Measurements from ENCODE around the gene MFSD2B.

The MFSD2B gene

DNA sequence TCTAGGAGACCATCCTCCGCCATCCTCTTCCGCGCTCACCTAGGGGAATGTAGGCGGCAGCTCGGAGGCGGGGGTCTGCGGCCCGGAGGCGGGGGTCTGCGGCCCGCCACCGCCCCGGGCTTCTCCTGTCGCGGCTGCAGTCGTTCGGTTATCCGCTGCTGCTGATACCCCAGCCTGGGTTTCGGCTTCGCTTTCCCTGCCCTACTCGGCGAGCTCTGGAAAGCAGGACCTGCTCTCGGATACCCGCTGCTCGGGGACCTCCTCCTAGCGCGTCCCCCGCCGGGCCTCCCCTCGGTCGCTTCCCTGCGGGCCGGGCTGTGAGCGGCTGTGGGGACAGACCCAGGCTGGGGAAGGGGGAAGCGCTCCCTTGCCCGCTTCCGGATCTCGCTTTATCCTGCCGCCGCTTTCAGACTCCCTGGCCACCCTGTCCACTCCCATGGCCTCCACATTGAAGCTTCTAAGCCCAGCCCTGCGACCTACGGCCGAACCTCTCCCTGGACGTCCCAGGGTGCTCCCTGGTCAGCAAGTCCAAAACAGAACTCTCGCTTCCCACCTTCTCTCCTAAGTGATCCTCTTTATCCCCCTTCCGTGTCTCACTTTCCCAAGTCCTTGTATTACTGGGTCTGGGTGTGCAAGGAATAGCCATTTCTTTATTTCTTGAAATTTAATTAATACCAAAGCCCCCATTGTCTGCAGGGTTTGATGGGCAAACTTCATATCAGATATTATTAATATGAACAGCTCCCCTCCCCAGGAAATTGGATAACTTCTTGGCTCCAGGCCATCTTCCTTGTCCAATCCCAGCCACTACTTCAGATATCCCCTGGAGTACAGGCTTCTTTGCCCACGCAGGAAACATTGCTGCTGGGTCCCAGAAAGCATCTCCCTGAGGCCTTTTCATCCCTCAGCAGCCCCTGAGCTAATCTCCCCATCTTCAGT is 40.4 kb downstream of the MFSD2B start:
- no peak for DNase-seq (ENCODE audit: low read depth in 2 of 2)

DNA sequence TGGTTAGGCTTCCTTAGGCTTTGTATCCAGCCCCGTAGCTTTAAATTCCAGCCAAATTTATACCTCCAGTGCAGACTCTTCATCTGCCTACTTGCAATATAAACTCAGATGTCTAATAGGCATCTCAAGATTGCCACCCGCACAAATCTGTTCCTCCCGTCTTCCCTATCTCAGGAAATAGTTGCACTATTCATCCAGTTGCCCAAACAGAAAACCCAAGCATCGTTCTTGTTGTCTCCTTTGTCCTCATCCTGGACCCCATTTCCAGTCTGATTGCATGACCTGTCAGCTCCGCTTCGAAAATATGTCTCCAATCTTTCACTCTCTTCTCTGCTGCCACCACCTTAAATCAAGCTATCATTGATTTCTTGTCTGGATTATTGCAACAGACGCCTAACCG is 41.9 kb downstream of the MFSD2B start:
- no peak for DNase-seq (ENCODE audit: low read depth in 2 of 2)

DNA sequence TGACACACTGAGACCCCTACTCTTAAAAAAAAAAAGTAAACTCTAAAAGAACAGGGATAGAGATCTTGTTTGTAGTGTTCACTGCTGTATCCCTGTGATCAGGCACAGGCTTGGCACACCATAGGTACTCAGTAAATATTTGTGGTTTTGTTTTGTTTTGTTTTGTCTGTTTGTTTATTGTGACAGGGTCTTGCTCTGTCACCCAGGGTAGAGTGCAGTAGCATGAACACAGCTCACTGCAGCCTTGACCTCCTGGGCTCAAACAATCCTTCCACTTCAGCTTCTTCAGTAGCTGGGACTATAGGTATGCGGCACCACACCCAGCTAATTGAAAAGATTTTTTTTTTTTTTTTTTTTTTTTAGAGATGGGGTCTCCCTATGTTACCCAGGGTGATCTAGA is 43.1 kb downstream of the MFSD2B start:
- no peak for DNase-seq (ENCODE audit: low read depth in 2 of 2)

DNA sequence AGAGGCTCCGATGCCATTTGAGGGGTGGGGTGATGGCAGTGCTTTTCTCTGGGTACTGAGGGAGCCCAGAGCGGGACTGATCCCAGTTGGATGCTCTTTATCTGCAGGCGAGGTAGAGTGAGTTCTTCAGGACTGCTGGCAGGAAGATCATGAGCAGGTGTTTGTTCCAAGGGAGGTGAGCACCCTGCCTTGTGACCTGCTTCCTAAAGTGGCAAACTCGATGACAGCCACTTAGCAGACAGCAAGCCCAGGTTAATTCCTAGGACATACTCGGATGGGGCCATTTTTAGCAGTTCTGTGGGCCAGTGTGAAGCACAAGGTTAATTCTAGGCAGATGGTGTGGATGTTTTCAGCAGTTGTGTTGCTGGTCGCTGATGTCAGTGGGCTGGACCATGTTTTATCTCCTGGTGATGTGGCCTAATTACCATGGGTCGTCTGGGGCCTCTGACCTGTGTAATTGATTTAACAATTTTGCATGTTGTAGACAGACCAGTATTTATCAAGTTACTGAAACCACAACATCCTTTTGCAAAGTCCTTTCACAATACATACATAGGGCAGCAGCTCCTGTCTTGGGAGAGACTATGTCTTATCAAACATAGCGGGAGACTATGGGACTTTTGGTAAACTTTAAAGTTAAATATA is 44.6 kb downstream of the MFSD2B start:
- DNase-seq (ENCODE audit: low read depth in 2 of 2), result no peak

DNA sequence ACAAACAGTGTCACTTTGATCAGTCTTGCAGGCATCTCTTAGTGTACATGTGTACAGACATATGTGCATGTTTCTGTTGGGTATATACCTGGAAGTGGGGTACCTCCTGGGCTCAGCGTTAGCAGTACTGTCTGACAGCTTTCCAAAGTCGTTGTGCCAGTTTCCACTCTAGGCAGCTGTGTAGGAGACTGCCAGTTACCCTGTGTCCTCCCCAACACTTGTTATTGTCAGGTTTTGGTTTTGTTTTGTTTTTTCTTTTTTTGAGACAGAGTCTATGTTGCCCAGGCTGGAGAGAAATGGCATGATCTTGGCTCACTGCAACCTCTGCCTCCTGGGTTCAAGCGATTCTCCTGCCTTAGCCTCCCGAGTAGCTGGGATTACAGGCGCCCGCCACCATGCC is 45.9 kb downstream of the MFSD2B start:
- no peak for DNase-seq (ENCODE audit: low read depth in 2 of 2)

DNA sequence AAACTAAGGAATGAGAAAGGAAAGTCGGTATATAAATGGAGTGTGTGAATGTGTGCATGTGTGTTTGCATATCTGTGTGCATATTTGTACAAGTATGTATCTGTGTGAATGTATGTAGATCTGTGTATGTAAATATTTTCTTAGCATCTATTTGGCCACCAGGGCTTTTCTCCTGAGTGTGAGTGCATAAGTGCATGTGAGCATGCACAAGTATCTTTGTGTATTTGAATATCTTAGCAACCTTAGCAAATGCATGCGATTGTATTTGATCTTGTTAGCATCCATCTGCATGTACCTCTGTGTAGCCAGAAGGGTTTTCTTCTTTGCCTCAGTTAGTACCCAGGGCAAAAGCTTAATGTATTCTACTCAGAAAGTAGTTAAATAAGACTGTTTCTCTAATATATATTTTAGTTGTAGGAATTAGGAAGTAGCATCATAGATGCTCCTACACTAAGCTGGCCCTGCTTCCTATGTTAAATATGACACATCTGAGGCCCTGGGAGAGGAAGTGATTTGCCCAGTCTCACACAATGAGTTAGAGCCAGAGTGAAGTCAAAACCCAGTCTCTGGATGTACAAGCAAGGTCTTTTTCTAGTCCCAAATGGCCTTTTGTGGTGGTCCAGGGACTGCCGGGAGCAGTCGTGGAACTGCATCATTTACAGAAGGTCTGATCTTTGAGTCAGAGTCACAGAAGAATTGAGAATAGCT is 48.8 kb downstream of the MFSD2B start:
- DNase-seq (ENCODE audit: low read depth in 2 of 2), result no peak

DNA sequence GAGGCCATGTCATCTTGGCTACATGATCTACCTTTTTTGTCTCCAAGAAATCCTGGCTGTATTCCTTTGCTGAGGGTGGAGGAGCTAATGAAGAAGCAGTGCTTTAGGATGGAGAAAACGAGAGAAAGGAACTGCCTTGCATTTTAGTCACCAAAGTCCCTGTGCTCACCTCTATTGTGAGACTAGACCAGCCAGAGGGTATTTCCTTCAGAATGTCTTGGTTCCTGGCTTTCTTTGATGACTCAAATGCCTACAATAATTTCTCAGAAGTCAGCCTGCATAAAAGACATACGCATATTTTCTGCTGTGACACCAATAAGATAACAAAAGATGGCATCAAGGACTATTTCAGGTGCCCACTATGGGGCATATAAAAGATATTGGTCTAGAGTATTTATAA is 55.5 kb downstream of the MFSD2B start:
- DNase-seq (ENCODE audit: low read depth in 2 of 2), result no peak

DNA sequence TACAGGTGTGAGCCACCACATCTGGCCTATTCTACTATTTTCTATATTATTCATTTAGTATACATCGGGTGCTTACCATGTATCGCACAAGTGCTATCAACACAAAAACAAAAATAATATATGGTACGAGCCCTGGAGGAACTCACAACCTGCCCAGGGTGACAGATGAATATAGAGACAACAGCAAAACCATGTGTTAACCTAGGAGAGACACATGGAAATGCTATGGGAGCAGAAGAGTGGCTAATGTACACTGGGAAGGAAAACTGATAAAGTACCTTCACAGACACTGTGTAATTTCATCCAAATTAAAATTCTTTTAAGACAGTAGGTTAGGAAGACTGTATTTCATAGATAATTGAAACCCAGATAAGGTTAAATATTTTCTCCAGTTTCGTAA is 62.4 kb downstream of the MFSD2B start:
- no peak for DNase-seq (ENCODE audit: low read depth in 2 of 2)

DNA sequence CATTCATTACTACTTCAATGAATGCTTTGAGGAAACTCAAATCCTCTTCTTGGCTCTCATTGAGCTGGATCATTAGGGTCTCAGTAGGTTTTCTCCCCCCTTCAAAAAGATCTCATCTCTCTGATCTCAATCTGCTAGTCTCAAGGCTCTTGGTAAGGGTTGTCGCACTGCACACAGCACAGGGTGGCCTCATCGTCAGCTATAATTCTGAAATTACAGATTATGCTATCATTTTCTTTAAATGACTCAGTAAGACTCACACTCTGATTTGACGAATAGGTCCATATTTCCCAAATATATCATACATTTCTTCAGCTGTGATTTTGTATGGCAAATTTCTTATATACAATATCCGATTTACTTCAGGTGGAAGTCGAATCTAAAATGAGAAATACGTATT is 63.9 kb downstream of the MFSD2B start:
- no peak for DNase-seq (ENCODE audit: low read depth in 2 of 2)

DNA sequence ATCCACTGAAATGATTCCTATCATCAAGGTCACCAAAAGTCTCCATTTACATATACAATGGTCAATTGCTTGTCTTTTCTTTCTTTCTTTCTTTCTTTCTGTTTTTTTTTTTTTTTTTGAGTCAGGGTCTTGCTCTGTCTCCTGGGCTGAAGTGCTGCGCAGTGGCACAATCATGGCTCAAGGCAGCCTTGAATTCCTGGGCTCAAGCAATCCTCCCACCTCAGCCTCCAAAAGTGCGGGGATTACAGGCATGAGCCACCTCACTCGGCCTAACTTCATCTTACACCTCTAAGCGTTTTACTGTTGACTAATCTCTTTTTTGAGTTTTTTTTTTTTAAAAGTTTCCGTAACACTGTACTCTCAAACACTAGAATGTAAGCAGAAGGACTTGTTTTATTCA is 65.4 kb downstream of the MFSD2B start:
- no peak for DNase-seq (ENCODE audit: low read depth in 2 of 2)
